ENCODE results near the gene ARHGAP33. TPM values are rescaled to one million over a fixed set of nuclear protein-coding genes. Genes with fewer than 3 reads are reported as not detected.

Gene ARHGAP33
- total RNA-seq, 1 experiment from 2014 or later, result 19.5 TPM

GRCh38 chr19:35739275-35740107 is 35.9 kb upstream of the ARHGAP33 start:
- Histone ChIP-seq H4K20me1 (ENCODE audit: control insufficient read depth, insufficient read depth, insufficient read length) (no peaks in the 10 kb centered on the region), H4K91ac (ENCODE audit: insufficient read length, low read depth, low read length) (no peak overlapping the region), H4K8ac (replicated peaks; ENCODE audit: insufficient read length, low read depth, low read length) (no peak overlapping the region), H3T11ph (ENCODE audit: low read length) (no peak overlapping the region), H2AFZ (ENCODE audit: low read length) (no peak overlapping the region), H3K4me1 (ENCODE audit: insufficient read depth, low read length) (no peaks in the 10 kb centered on the region), H3K9ac (ENCODE audit: extremely low read depth, insufficient read length, low read length) (no peak overlapping the region), H3K79me2 (ENCODE audit: insufficient read depth, low read length) (no peaks in the 10 kb centered on the region), H2BK20ac (ENCODE audit: low read depth, low read length, poor library complexity, severe bottlenecking) (no peak overlapping the region), H3K9me3 (ENCODE audit: control insufficient read depth, low read depth, low read length) (no peaks in the 10 kb centered on the region), H3K4me2 (ENCODE audit: insufficient read depth, insufficient read length, low read length) (peak overlapping the region; percentile 58), H2BK120ac (ENCODE audit: low read depth, low read length, poor library complexity, severe bottlenecking) (no peak overlapping the region), H3K79me1 (ENCODE audit: insufficient read depth, low read depth, low read length, poor library complexity, severe bottlenecking) (no peaks in the 10 kb centered on the region), H3K14ac (ENCODE audit: insufficient read depth, low read length) (no peak overlapping the region), H2BK5ac (ENCODE audit: insufficient read length, low read length) (no peak overlapping the region), H3K4ac (ENCODE audit: low read depth, low read length) (no peak overlapping the region), H3K18ac (ENCODE audit: insufficient read length, low read depth, low read length) (no peak overlapping the region), H4K5ac (ENCODE audit: insufficient read length, low read depth, low read length) (no peak overlapping the region), H3K23ac (ENCODE audit: insufficient read length, low read depth, low read length) (no peak overlapping the region), H2BK15ac (ENCODE audit: low read depth, low read length) (no peak overlapping the region; the same call in 1 of the 2 replicates), H2BK12ac (ENCODE audit: insufficient read length, low read depth, low read length) (no peak overlapping the region), H3K23me2 (ENCODE audit: insufficient read length, low read depth, low read length, poor library complexity, severe bottlenecking) (peaks cover 9% of the 10 kb centered on the region), H2AK5ac (ENCODE audit: insufficient read length, low read length) (no peak overlapping the region), H3K27me3 (ENCODE audit: insufficient read depth, low read length) (no peaks in the 10 kb centered on the region), H3K27ac (ENCODE audit: insufficient read length, low read depth, low read length) (no peak overlapping the region), H3K56ac (ENCODE audit: insufficient read length, low read depth, low read length) (no peak overlapping the region)
- no CpG with 5 or more reads among the region's 29 CpGs for WGBS (ENCODE audit: extremely low coverage, insufficient read length, low lambda C conversion rate)
- Mint-ChIP-seq H3K4me3 (peak overlapping the region; percentile 71 to 90), H3K9me3 (no peaks in the 10 kb centered on the region), H3K4me1 (peaks cover 9 to 19% of the 10 kb centered on the region in 2 experiments), H3K27ac (no peak overlapping the region; a peak in 1 of 7 replicates), H3K36me3 (ENCODE audit: insufficient read depth in 1 of 3, low read depth in 3 of 3) (peaks cover 29 to 49% (median 43%) of the 10 kb centered on the region in 3 experiments; a peak in 6 of 7 replicates), H3K27me3 (ENCODE audit: low read depth) (no peaks in the 10 kb centered on the region)
- no peak for TF ChIP-seq CTCF (conservative IDR thresholded peaks at IDR 0.05)
- DNase-seq, result no peak

All from H9 (cell line).